Effector memory CD4-positive, alpha-beta T cell (primary cell): ENCODE measurements around the gene C5orf22.
"Not testable (repeated sequence)": the region's sequence is repeated elsewhere in the genome, so short reads cannot be mapped to it uniquely, and the experiment has no call there.

Experiments used
- DNase-seq, 3 donors: peaks; one replicate each; pipeline ENCODE4 v3.0.0-alpha.2; 2020
- H3K27ac ChIP-seq: 2 replicates; pipeline ENCODE4 v1.7.0; 2013; ENCODE audit warnings: mild to moderate bottlenecking, low read length, moderate library complexity; ENCODE audit not compliant: insufficient read depth, poor library complexity, severe bottlenecking
- H3K27me3 ChIP-seq: replicated peaks from 2 replicates; pipeline ENCODE4 v1.7.0; 2013; ENCODE audit warnings: mild to moderate bottlenecking, low read length; ENCODE audit not compliant: insufficient read depth, control insufficient read depth, poor library complexity, severe bottlenecking
- H3K36me3 ChIP-seq: 2 replicates; pipeline ENCODE4 v1.7.0; 2013; ENCODE audit warnings: mild to moderate bottlenecking, low read length, moderate library complexity; ENCODE audit not compliant: control insufficient read depth, insufficient read depth
- H3K4me1 ChIP-seq: 2 replicates; pipeline ENCODE4 v1.7.0; 2013; ENCODE audit warnings: low read length, mild to moderate bottlenecking; ENCODE audit not compliant: control insufficient read depth, insufficient read depth, poor library complexity, severe bottlenecking
- H3K4me3 ChIP-seq: 2 replicates; pipeline ENCODE4 v1.7.0; 2013; ENCODE audit warnings: low read length, low read depth, mild to moderate bottlenecking; ENCODE audit not compliant: insufficient read depth, poor library complexity, severe bottlenecking
- H3K9me3 ChIP-seq: 2 replicates; pipeline ENCODE4 v1.7.0; 2013; ENCODE audit warnings: mild to moderate bottlenecking, low read length, moderate library complexity; ENCODE audit not compliant: control insufficient read depth

The C5orf22 gene

DNA sequence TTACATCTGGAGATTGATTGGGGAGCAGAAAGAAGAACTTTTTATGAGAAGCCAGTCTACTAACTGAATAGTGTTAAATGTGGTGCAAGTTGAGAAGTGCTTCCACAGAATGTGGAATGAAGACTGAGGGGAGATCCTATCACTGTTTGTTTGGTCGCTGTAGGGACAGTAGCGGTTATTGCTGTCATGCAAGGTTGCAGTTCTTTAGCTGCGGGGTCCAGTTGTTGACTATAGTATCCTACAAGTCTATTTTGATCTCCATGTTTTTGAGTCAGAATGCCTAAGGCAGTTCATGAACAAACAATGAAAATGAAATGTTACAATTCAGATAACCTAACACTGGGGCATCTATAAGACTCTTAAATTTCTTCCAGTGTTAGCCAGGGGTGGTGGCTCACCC lies 61.6 kb downstream of the C5orf22 start:
- Histone ChIP-seq H3K27ac (no peak overlapping the region), H3K9me3 (no peaks in the 10 kb centered on the region), H3K36me3 (no peaks in the 10 kb centered on the region), H3K4me3 (no peak overlapping the region), H3K4me1 (no peaks in the 10 kb centered on the region), H3K27me3 (no peaks in the 10 kb centered on the region)
- DNase-seq, result no peak

DNA sequence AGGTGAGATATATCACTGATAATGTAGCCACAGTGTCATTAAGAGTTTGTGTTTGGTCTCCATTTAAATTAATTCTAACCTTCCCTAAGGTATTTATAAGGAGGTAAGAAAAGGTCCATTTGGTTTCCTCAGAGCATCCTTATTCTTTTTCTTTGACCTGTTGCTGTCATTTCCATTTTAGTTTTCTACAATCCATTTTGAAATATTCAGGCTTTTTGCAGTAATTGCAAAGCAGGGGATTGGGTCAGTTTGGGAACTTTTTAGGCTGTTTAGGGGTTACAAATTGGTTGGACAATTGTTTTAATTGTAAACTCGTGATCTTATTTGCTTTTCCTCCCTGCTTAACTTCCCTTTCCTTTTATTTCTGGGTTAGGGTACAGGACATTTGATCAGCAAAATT lies 64.3 kb downstream of the C5orf22 start:
- Histone ChIP-seq H3K9me3 (no peaks in the 10 kb centered on the region), H3K27me3 (no peaks in the 10 kb centered on the region), H3K27ac (no peak overlapping the region), H3K36me3 (no peaks in the 10 kb centered on the region), H3K4me1 (no peaks in the 10 kb centered on the region), H3K4me3 (no peak overlapping the region)
- no peak for DNase-seq

DNA sequence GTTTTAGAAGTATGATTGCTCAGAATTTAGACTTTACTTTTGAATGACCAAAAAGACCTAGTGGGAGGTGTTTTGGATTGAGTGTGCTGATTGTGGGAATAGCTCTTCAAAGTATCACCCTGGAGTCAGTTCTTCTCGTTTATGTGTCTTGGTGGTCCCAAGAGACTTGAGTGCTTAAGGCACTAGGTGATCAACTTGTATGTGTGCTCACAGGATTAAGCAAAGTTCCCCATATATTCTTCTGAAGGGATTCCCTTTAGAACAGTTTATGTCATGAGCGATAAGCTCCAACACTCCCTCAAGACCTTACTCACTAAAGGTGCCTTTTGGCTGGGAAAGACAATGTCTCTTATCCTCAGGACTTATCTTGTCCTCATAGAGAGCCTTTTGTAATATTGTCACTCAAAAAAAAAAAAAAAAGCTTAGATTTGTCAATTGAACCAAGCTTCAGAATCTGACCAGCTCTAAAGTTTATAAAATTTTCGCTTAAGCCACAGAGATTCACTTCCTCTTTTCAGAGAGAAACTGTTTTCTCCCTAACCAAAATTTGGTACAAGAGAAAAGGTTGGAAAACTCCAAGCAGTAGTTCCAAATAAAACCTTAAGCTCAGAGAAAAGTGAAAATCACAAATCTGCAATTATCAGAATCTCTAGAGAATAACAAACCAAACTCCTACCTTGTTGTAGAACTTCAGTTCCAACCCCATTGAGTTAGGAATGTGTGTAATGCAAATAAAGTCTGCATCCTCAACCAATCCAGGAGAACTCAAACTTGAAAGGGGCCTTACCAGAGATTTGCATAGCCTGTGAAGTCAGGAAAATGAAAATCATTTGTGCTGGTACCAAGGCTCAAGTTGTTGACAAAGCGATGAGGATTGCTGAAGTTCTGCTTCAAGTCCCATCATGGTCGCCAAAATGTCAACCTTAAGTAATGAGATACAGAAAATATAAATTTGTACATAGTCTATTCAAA lies 66.8 kb downstream of the C5orf22 start:
- no peak for DNase-seq
- no peaks in the 10 kb centered on the region for H3K36me3 ChIP-seq
- H3K9me3 ChIP-seq, result no peaks in the 10 kb centered on the region
- no peaks in the 10 kb centered on the region for H3K4me1 ChIP-seq
- no peak overlapping the region for H3K4me3 ChIP-seq
- H3K27me3 ChIP-seq, result no peaks in the 10 kb centered on the region
- H3K27ac ChIP-seq, result no peak overlapping the region

- not testable (repeated sequence) for H3K36me3 ChIP-seq, H3K27ac ChIP-seq, H3K27me3 ChIP-seq, H3K4me1 ChIP-seq, DNase-seq, H3K4me3 ChIP-seq, H3K9me3 ChIP-seq
Measured at GRCh38 chr5:31602305-31602704, 70.2 kb downstream of the C5orf22 start.

GRCh38 chr5:31604240-31604639 lies 72.1 kb downstream of the C5orf22 start:
- Histone ChIP-seq H3K9me3 (no peaks in the 10 kb centered on the region), H3K27me3 (no peaks in the 10 kb centered on the region), H3K27ac (no peak overlapping the region), H3K4me3 (no peak overlapping the region), H3K36me3 (no peaks in the 10 kb centered on the region), H3K4me1 (no peaks in the 10 kb centered on the region)
- DNase-seq, result no peak

GRCh38 chr5:31604644-31605043 lies 72.5 kb downstream of the C5orf22 start:
- H3K4me1 ChIP-seq, result no peaks in the 10 kb centered on the region
- H3K27me3 ChIP-seq, result no peaks in the 10 kb centered on the region
- H3K4me3 ChIP-seq, result no peak overlapping the region
- no peaks in the 10 kb centered on the region for H3K36me3 ChIP-seq
- H3K27ac ChIP-seq, result no peak overlapping the region
- no peak for DNase-seq
- H3K9me3 ChIP-seq, result no peaks in the 10 kb centered on the region
